ENCODE measurements around the gene RNF224. TPM values are rescaled to one million over a fixed set of nuclear protein-coding genes. Genes with fewer than 3 reads are reported as not detected.

The RNF224 gene
- total RNA-seq, 1 experiment from 2014 or later, result 3.9 TPM

DNA sequence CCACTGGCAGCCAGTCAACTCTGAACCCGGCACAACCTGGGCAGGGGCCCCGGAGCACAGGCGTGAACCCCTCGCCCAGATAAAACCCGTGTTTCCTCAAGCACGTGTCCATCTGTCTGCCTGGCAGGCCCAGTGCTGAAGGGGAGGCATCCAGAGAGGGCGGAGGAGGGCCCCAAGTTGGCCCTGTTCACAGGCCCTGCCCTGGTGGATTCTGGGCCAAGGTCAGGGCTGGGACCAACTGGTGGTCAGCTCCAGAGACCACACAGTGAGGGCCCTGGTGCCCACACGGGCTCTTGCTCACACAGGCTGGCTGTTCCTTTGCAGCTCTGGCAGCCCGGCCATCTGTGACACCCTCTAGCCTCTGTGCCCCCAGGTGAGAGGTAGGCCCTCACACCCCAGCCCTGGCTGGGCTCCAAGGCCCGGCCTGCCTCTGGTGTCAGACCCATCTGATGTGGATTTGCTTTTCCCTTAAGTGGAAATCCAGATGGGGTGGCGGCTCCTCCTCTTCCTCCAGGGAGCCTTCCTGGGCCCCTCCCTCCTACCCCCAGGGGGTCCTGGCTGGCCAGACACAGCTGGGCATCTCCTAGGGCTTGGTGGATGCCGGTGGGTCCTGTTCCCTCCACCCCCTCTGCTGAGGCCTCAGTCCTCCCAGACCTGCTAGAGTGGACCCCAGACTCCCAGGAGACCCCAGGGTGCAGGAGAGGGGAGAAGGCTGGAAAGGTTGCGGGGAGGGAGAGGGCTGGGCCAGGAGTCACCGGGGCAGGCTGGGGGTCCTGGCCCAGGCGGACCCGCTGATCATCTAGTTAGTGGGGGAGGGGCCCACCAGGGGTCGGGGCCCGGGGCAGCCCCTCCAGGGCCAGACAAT lies 23.3 kb downstream of the RNF224 start:
- CTCF ChIA-PET, result no interaction called here
- DNase-seq, result no peak
- Histone ChIP-seq H3K27me3 (ENCODE audit: insufficient read depth, low read depth) (no peaks in the 10 kb centered on the region), H3K4me3 (no peak overlapping the region), H3F3A (ENCODE audit: insufficient read depth, low read depth) (peaks cover 10% of the 10 kb centered on the region; the same call in 1 of the 2 replicates), H4K20me1 (ENCODE audit: insufficient read depth) (no peaks in the 10 kb centered on the region), H3K36me3 (ENCODE audit: low read depth) (no peaks in the 10 kb centered on the region), H3K9me3 (ENCODE audit: insufficient read depth, low read depth) (no peaks in the 10 kb centered on the region), H3K79me2 (ENCODE audit: low read depth) (peaks cover 3% of the 10 kb centered on the region), H3K4me1 (replicated peaks; ENCODE audit: insufficient read depth) (peaks cover 11% of the 10 kb centered on the region), H3K27ac (no peak overlapping the region), H3K9me2 (ENCODE audit: insufficient read depth) (no peaks in the 10 kb centered on the region), H2AFZ (no peak overlapping the region), H3K4me2 (no peak overlapping the region)
- intact Hi-C loops (cut with micrococcal nuclease; ENCODE audit: unreplicated experiment), result no loop called here
- no TSS peak for BruUV-seq (replicated peaks)
- no peak for TF ChIP-seq EZH2 (IDR thresholded peaks at IDR 0.05; ENCODE audit: low read depth)
- TF ChIP-seq, protein P1, sequence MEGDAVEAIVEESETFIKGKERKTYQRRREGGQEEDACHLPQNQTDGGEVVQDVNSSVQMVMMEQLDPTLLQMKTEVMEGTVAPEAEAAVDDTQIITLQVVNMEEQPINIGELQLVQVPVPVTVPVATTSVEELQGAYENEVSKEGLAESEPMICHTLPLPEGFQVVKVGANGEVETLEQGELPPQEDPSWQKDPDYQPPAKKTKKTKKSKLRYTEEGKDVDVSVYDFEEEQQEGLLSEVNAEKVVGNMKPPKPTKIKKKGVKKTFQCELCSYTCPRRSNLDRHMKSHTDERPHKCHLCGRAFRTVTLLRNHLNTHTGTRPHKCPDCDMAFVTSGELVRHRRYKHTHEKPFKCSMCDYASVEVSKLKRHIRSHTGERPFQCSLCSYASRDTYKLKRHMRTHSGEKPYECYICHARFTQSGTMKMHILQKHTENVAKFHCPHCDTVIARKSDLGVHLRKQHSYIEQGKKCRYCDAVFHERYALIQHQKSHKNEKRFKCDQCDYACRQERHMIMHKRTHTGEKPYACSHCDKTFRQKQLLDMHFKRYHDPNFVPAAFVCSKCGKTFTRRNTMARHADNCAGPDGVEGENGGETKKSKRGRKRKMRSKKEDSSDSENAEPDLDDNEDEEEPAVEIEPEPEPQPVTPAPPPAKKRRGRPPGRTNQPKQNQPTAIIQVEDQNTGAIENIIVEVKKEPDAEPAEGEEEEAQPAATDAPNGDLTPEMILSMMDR (conservative IDR thresholded peaks at IDR 0.05), result no peak
- POLR2A ChIA-PET (ENCODE audit: unreplicated experiment), result no interaction called here

- H3K27me3 ChIP-seq (ENCODE audit: insufficient read depth, low read depth), result no peaks in the 10 kb centered on the region
- peaks cover 8% of the 10 kb centered on the region for H3K79me2 ChIP-seq (ENCODE audit: low read depth)
- peaks cover 10% of the 10 kb centered on the region; the same call in 1 of the 2 replicates for H3F3A ChIP-seq (ENCODE audit: insufficient read depth, low read depth)
- H4K20me1 ChIP-seq (ENCODE audit: insufficient read depth), result peaks cover 5% of the 10 kb centered on the region; the same call in 1 of the 2 replicates
- no TSS peak for BruUV-seq (replicated peaks)
- DNase-seq, result no peak
- H3K9me2 ChIP-seq (ENCODE audit: insufficient read depth), result no peaks in the 10 kb centered on the region
- POLR2A ChIA-PET (ENCODE audit: unreplicated experiment), result no interaction called here
- H3K27ac ChIP-seq, result no peak within 1 kb of the TSS
- H3K36me3 ChIP-seq (ENCODE audit: low read depth), result no peaks in the 10 kb centered on the region
- no peak within 1 kb of the TSS for H2AFZ ChIP-seq
- H3K9me3 ChIP-seq (ENCODE audit: insufficient read depth, low read depth), result no peaks in the 10 kb centered on the region
- CTCF ChIA-PET, result no interaction called here
- no peak within 1 kb of the TSS for H3K4me2 ChIP-seq
- peaks cover 13% of the 10 kb centered on the region for H3K4me1 ChIP-seq (replicated peaks; ENCODE audit: insufficient read depth)
- no peak for TF ChIP-seq EZH2 (IDR thresholded peaks at IDR 0.05; ENCODE audit: low read depth)
- TF ChIP-seq, protein P1 (conservative IDR thresholded peaks at IDR 0.05), result no peak
- intact Hi-C loops (cut with micrococcal nuclease; ENCODE audit: unreplicated experiment), result no loop called here
- no peak within 1 kb of the TSS for H3K4me3 ChIP-seq
Measured at GRCh38 chr9:137251194-137251461, 23.8 kb downstream of the RNF224 start, which contains the start of gene STPG3. TSS of gene STPG3 (plus strand) at chr9:137251286. CDS start at chr9:137251287, 1 bp downstream.

DNA sequence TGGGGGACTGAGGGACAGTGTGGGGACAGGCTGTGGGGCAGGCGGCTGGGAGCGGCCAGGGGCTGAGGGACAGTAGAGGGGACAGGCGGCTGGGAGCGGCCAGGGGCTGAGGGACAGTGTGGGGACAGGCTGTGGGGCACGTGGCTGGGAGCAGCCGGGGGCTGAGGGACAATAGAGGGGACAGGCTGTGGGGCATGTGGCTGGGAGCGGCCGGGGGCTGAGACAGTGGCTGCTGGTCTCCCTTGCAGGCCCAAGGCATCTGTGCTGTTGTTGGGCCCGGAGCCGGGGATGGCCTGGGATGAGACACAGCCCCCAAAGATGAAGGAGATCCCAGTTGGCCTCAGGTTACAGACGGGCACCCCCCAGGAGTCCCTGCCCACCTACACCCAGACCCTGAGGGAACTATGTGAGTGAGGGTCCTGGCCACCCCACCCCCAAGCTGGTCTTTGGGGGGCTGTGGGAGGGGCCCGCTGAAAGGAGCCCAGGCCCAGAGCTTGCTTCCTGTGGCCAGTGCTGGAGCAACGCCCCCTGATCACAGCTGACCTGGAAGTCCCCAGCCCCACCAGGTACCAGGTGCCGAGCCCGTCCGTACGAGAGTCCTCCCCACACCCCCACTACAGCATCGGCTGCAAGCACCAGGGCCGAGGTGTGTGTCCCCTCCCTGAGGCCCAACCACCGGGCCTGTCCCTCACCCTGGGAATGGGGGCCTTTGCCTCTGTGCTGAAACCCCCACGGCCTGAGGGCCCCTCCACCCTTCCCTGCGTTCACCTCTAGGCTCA lies 24.4 kb downstream of the RNF224 start:
- intact Hi-C loops (cut with micrococcal nuclease; ENCODE audit: unreplicated experiment), result no loop called here
- ChIA-PET CTCF (no interaction called here), POLR2A (ENCODE audit: unreplicated experiment) (no interaction called here)
- no peak overlapping the region for H3K27ac ChIP-seq
- peaks cover 10% of the 10 kb centered on the region; the same call in 1 of the 2 replicates for H3F3A ChIP-seq (ENCODE audit: insufficient read depth, low read depth)
- no peaks in the 10 kb centered on the region for H3K9me2 ChIP-seq (ENCODE audit: insufficient read depth)
- H3K4me1 ChIP-seq (replicated peaks; ENCODE audit: insufficient read depth), result peaks cover 19% of the 10 kb centered on the region
- DNase-seq, result no peak
- H4K20me1 ChIP-seq (ENCODE audit: insufficient read depth), result peaks cover 7% of the 10 kb centered on the region; the same call in 1 of the 2 replicates
- H3K36me3 ChIP-seq (ENCODE audit: low read depth), result no peaks in the 10 kb centered on the region
- no peaks in the 10 kb centered on the region for H3K9me3 ChIP-seq (ENCODE audit: insufficient read depth, low read depth)
- H3K4me2 ChIP-seq, result no peak overlapping the region
- no peak overlapping the region for H2AFZ ChIP-seq
- no TSS peak for BruUV-seq (replicated peaks)
- TF ChIP-seq, protein P1 (conservative IDR thresholded peaks at IDR 0.05), result no peak
- no peak for TF ChIP-seq EZH2 (IDR thresholded peaks at IDR 0.05; ENCODE audit: low read depth)
- H3K4me3 ChIP-seq, result no peak overlapping the region
- peaks cover 14% of the 10 kb centered on the region for H3K79me2 ChIP-seq (ENCODE audit: low read depth)
- no peaks in the 10 kb centered on the region for H3K27me3 ChIP-seq (ENCODE audit: insufficient read depth, low read depth)

Measured in PC-9 (cell line).